Stimulated activated CD8-positive, alpha-beta memory T cell treated with anti-CD3 and anti-CD28 coated beads, Interleukin-4, amount 100 ng/mL, for 24 hours (primary cell): Measurements from ENCODE around the gene DHODH.

Experiments
- DNase-seq: peaks from one replicate; pipeline ENCODE4 v3.0.0-alpha.2; 2020; ENCODE audit warnings: low read depth

Gene DHODH

DNA sequence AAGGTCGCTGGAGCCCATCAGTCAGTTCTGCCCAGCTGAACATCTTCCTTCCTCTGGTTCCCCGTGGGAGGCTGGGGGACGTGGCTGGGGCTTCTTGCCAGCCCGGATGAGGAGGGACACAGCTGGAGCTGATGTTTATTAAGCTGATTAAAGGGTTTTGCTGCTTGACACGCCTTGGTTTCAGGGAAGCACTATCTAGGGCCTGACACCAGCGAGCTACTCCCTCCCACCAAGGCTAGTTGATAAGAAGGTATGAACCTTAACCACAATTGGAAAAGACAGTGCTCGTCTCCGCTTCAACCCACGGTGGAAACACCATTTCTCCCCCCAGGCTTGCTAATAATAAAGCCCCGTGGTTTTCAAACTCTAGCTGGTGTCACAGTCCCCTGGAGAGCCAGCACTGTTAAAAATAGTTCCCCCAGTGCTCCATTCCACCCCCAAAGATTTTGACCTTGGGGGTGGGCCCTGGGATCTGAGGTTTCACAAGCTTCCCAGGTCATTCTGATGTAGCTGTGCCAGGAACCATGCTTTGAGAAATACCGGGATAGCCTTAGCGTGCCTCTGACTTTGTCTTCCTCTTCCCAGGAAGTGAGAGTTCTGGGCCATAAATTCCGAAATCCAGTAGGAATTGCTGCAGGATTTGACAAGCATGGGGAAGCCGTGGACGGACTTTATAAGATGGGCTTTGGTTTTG lies 5.5 kb downstream of the DHODH start:
- no peak for DNase-seq

DNA sequence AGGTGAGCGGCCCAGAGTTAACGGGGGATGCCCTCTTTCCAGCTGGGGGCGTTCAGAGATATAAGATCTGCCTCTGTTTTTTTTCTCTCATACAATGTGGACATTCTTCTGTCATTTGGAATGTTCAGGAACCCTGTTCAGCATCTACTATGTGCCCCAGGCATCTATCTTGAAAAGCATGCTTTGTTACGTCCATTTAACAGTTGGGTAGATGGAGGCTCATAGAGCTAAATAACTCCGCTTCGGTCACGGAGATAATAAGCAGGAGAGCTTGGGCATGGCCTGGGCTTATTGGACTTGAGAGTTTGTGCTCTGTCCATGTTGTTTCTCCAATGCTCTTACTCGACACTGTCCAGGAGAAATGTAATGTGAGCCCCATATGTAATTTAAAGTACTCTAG lies 6.1 kb downstream of the DHODH start:
- DNase-seq: no peak

DNA sequence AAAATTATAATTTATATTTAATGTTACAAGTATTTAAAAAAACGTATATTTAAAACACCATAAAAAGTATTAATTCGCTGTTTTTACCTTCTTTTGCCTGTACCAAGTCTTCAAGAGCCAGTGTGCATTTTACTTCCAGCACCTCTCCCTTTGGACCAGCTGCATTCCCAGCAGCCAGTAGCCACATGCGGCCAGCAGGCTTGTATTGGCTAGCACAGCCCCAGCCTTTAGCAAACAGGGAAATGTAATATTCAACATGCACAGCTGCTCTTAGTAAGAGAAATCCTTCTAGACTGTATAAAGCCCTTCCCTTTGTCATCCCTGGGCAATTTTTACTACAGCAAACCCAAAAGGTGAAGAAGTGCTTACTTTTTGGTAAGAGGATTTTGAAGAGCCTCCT lies 6.6 kb downstream of the DHODH start:
- no peak for DNase-seq

DNA sequence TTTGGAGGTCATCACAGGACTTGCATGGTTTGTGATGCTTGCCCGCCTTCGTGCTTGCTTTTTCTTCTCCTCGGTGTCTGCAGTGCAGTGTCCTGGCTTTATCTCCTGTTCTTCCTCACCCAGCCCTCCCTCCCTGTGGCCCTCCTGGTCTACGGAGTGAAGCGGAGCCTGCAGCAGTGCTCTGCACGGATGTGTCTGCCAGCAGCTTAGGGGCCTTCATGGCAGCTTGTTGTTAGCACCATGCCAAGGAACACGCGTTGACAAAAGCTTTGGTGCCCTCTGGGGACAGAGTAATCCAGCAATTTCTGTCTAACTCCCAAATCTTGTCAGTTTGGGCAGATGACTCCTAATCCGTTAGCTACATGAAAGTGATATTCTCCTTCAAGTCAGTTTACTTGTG lies 9.9 kb downstream of the DHODH start:
- no peak for DNase-seq

DNA sequence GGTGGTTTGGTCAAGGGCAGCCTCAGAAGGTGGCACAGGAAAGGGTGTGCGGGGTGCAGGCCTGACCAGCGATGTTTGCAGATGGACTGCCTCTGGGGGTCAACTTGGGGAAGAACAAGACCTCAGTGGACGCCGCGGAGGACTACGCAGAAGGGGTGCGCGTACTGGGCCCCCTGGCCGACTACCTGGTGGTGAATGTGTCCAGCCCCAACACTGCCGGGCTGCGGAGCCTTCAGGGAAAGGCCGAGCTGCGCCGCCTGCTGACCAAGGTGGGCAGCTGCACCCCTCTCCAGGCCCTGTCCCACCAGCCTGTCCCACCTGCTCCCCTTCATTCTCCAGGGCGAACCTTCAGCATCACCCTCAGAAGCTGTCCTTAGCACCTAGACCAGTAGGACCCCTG lies 12.5 kb downstream of the DHODH start:
- DNase-seq: no peak

DNA sequence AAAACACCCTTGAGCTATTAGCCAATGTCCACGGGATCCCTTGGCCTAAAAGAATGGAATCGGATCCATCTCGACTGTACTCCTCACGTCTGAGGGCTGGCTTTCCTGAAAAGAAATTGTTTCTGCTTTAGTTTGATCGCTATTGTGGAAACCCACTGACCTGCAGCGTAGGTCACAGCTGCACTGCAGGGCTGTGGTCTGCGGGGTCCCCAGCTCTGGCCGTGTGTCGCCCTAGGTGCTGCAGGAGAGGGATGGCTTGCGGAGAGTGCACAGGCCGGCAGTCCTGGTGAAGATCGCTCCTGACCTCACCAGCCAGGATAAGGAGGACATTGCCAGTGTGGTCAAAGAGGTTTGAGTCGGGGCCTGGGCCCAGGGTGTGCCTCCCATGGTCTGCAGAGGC lies 13.6 kb downstream of the DHODH start:
- no peak for DNase-seq

DNA sequence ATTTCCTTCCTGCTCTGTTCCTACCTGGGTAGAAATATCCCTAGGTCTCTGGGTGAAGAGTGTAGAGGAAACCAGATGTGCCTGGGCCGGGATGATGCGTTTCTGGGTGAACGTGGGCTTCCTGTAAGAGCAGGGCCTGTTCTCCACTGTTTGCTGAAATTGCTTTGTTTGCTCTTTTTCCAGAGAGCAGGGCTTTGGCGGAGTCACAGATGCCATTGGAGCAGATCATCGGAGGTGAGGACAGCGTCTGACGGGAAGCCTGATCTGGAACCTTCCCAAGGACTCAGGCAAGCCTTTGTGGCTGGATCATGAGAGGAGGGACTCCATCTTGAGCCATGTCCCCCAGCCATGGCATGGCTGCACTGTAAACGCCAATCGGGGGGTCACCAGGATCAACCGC lies 15.4 kb downstream of the DHODH start:
- no peak for DNase-seq

DNA sequence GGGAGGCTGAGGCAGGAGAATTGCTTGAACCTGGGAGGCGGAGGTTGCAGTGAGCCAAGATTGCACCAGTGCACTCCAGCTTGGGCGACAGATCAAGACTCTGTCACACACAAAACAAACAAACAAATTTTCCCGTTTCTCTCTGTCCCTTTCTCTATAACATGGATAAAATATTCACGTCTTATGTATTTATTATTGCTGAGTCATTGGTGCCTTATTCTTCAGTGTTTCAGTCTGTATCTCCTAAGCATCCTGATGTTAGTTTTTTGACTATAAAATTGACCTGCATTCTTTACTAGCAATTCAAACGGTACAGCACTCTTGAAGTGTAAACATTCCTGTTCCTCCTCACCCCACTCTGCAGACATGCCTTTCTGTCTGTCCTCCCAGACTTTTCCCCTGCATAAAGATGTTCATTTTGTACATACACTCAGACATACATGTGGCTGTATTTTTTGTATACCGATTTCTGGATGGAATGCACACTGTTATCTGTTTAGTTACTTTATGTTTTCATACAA lies 16.4 kb downstream of the DHODH start:
- DNase-seq: no peak

DNA sequence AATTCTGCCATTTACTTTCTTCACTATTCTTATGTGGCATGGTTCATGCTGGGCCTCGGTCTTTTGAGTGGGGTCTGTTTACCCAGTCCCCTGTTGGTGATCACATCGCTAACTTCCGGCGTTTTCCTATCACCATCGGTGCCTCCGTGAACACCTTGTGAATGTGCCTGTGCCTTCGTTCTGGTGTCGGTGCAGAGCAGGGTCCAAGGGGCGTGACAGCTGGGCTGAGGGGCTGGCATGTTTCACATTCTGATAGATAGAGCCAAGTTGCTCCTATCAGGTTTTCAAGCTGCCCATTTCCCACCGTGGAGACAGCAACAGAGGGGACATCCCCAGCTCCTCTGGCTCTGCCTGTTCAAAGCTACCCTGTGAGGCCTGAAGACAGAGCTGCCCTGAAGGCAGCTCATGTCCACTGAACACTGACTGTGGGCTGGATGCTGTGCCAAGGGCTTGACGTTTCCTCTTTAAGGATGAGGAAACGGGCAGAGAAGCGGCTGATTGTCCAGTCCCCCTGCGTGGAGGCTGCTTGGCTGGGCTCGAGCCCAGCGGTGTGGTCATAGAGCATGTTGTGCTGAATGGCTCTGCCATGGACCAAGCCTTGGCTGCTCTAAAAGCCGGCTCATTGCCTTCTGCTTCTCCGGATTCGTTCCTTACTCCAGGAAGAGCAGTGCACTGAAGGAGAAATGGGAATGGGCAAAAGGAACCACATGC lies 17.0 kb downstream of the DHODH start:
- no peak for DNase-seq

DNA sequence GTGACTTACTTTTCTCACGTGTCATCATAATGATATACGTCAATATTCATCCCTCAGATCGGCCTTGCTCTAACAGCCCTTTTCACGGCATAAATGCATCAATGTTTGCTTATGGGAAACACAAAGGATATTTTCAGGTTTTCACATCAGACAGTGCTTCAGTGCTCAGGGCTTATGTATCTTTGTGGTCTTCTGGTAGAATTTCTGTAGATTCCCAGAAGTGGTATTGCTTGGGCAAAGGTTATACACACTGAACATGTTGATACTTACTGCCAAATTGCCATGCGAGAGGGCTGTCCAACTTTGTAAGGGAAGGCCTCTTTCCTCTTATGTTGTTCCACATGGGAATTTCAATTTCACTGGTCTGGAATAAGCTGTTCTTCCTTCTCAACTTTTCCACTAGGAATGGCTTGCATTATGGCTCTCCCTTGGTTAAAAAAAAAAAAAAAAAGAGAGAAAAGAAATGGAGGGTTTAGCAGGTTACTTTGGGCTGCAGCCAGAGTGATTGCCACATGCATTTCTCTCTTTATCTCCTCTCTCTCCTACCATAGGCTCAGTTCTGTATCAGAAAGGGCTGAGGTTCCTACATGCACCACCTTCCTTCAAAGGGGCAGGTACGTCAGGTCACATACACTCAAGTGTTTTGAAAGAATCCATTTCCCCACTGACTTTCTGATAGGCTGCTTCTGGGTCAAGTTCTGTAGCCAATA lies 19.3 kb downstream of the DHODH start:
- DNase-seq: no peak

DNA sequence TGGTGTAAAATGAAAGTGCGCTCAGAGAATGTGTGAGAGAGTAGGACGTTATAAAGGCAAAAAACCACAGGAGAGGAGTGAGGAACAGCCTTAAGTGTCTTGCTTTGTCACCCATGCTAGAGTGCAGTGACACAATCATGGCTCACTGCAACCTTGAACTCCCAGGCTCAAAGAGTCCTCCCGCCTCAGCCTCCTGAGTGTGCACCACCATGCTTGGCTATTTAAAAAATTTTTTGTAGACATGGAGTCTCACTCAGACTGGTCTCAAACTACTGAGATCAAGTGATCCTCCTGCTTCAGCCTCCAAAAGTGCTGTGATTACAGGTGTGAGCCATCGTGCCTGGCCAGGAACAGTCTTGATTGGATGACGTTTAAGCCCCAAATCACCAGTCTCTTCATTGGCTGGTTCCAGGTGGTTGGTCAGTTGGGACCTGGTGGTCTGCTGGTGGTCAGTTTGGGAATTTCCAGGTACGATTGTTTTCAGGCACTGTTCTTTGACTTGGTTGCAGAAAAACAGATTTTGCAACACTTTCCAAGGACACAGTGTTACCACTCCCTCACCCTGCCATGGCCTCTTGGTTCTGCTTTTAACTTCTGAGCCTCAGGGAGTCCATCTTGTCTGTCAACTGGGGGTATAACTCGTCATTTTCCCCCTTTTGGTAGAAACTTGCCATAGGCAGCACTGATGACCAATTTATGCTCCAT lies 21.2 kb downstream of the DHODH start:
- no peak for DNase-seq

DNA sequence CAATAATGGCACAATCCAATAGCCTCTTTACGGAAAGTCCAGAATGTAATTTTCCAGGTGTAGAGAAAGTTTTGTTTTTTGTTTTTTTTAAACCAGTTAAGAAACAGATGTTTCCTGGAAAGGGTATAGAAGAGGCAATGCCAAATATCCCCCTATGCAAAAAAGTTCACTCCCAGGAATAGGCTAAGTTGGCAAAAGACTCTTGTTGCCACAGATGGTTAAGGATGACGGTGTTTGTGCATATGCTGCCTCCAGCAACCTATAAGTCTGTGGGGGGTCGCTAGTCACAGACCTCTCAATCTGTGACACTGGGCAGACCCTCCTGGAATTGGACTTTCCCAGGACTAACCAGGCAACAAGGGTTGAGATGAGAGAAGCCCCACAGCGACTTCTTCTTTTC lies 24.9 kb downstream of the DHODH start:
- no peak for DNase-seq

DNA sequence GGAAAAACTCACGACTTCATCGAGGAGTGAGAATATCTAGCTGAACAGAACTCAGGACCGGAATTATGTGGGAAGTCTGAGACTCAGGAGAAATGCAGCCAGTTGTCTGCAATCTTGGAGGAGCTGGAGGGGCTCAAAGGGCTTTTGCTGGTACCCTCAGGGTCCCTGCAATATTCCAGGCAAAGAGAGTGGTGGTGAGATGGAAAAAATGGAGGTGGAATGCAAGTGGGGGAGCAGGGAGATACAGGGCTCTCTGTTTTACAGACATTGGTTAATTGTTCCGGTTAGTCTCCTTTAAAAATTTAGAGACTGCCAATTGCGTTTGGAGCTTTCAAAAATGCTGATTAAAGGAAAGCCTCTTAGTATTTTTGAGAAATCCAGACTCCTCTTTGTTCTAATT lies 27.6 kb downstream of the DHODH start:
- DNase-seq: no peak

DNA sequence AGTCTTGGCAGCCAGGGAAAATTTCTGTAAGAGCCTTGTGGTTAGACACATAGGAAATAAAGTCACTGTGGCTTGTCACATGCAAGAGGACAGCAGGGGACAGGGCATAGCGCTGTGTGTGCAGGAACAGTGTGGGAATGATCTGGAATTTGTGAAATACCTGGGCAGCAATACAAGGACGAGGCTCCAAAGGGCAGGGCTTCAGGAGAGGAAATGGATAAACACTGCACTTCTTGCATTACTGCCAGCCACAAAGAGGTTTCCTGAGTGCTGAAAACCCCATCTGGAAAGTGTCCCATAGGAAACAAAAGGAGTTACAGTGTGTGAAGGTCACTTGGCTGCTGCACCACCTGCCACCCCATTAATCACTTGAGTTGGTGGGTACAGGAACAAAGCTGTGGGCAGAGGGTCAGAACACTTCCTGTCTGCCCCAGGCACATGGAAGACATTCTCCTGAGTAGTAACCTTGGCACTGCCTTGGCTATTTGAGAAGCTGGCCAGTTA lies 33.7 kb downstream of the DHODH start:
- DNase-seq: no peak

DNA sequence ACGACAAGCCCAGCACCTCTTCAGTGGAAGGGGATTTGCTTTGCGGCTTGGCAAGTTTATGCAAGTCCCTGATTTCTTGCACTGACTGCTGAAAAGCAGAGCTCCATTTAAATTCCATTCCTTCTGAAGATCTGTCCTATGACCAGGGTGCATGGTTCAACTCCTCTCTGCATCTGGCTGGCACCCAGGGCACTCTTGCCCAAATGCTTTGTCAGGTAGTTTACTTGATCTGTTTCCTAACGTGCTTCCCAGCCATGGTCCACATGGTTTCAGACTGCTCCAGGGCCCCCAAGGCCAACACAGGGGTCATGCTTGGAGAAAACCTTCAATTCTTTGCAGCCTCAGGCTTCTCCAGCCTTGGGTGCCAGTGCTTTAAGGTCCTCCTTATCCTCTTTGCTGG lies 34.5 kb downstream of the DHODH start:
- no peak for DNase-seq

DNA sequence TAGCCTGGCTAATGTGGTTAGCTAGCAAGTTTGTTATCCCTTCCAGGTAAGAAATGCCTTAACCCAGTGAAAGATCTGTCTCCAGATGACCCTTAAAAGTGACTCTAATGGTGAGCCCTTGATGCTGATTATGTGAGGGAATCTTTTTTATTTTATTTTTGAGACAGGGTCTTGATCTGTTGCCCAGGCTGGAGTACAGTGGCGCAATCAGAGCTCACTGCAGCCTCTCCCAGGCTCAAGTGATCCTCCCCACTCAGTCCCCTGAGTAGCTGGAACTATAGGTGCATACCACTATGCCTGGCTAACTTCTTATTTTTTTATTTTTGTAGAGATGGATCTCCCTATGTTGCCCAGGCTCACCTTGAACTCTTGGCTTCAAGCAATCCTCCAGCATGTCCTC lies 35.0 kb downstream of the DHODH start:
- DNase-seq: no peak

DNA sequence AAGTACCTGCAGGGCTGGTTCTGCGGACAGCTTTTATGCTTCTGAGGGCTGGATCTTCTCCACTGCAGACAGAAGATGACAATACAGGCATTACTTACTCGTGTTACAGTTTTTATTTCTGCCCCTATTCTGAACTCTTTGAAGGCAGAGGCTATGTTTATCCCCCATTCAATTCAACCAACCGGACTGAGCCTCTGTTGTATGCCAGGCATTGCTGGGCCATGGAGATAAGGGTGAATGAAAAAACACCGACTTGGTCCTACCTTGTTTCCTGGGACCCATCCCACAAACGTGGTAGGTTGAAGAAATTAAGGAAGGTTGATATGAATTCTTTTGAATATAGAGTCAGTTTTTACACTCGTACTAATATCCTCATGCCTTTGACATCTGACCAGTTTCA lies 35.8 kb downstream of the DHODH start:
- DNase-seq: no peak

DNA sequence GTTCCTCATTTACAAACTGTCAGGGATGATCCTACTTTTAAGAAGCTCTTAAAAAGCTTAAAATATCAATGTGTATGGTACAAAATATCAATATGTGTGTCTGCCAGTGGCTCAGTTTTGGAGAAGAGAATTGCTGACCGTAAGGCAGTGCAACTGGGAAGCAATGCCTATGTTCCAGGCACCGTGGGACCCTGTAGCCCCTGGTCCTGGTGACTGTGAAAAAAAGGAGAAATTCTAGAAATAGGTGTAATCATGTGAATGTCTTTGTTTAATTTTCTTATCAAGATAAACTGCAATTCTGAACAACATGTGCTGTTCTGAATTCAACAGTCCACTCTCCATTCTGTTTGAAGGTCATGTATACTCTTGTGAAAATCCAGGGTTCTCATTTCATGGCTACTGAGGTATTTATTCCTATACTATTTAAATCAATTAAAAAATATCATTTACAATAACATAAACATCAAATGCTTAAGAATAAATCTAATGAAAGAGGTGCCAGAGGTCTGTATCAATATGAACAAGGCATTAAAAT lies 36.3 kb downstream of the DHODH start:
- no peak for DNase-seq

DNA sequence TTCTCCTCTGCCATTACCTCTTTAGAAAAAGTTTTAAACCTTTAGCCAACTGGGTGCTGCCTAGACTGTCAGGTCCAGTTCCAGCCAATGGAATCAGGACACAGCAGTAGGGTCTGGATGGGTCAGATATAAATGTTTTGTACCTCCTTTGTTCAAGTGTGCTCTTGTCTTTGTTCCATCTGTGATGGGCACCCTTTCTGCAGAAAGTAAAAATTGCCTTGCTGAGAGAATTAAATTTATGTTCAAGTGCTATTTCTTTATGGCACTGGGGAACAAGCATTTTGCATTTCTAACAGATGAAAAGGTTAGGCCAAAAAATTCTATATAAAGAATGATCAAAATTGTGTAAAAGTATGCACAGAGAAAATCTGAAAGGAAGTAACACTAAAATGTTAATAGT lies 40.6 kb downstream of the DHODH start:
- no peak for DNase-seq

DNA sequence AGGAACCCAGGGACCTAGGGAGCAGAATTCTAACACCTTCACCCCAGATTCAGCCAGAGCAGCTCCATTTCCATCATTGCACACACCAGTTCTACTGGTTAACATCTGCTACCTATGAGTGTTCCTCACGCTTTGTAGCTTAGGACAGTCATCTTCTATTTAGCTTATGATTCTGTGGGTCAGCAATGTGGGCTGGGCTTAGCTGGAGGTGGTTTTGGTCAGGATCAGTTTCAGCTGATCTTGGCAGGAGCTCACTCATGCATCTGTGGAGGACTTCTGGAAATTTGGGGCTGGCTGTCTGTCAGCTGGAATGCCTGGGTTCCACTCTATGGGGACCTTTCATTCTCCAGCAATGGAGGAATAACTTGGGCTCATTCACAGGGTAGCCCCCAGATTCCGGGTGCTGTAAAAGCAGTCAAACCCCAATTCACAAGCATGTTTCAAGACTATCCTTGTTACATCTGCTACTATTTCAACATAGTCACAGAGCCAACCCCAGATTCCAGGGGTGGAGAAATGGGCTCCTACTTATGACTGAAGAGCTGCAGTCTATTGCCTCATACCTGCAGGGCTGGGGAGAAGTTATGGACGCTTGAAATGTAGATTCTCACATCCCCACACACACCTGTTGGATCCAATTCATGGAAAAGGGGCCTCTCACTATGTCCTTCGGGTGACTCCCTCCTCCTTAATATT lies 42.4 kb downstream of the DHODH start:
- DNase-seq: no peak

DNA sequence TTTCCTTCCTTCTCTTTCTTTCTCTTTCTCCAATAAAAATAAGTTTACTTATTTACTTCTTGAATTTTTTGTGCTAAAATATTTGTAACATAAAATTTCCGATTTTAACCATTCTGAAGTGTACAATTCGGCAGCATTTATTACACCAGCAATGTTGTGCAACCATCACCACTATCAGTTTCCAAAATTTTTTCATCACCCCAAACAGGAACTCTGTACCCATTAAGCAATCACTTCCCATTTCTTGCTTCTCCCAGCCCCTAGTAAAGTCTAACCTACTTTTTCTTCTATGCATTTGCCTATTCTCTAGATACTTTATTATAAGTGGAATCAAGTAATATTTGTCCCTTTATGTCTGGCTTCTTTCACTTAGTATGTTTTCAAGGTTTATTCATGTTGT lies 43.3 kb downstream of the DHODH start:
- DNase-seq: no peak
